ENCODE results near the gene SH3BP5L. TPM values are rescaled to one million over a fixed set of nuclear protein-coding genes. Genes with fewer than 3 reads are reported as not detected.

Gene SH3BP5L
- total and polyA plus RNA-seq, 2 of the 13 experiments (the other 11 are each of a cell fraction or from before 2014, with no cell fraction given): 10.3 to 14.9 TPM

GRCh38 chr1:248818505-248819374 lies 7.0 kb downstream of the SH3BP5L start (continued):
- TF ChIP-seq ZNF607 (CRISPR knock-in tag; IDR thresholded peaks at IDR 0.05; ENCODE audit: borderline replicate concordance) (no peak), ZNF672 (CRISPR knock-in tag; IDR thresholded peaks at IDR 0.05) (no peak), ZSCAN25 (CRISPR knock-in tag; IDR thresholded peaks at IDR 0.05) (no peak)

- no peaks in the 10 kb centered on the region for H3K9me3 ChIP-seq (ENCODE audit: low read length)
- H3K4me2 ChIP-seq (ENCODE audit: low read depth, low read length): no peak overlapping the region
- ChIA-PET POLR2A (no interaction called here), CTCF (ENCODE audit: low intra/inter-chr PET ratio, low total read pairs) (no interaction called here)
- H2AFZ ChIP-seq (ENCODE audit: low read length): no peak overlapping the region
- no peaks in the 10 kb centered on the region for H3K27me3 ChIP-seq (ENCODE audit: control insufficient read depth in 1 of 2, insufficient read depth in 2 of 2, low read length in 2 of 2)
- no TSS peak for BruUV-seq (replicated peaks)
- H3K9ac ChIP-seq (ENCODE audit: insufficient read depth, low read depth, low read length): no peak overlapping the region
- intact Hi-C loops (cut with micrococcal nuclease; ENCODE audit: unreplicated experiment) (no loop called here), in situ Hi-C loops (cut with HindIII; ENCODE audit: extremely low pct_ligation_motif_present, low pct_unique_long_range_greater_than_20kb) (loop anchor here (5.0 kb wide), 1 partner anchor 60 kb away; the partner anchor contains the start of gene LYPD8)
- DNase-seq (ENCODE audit: low spot score) (no peak), FAIRE-seq (no peak), ATAC-seq (no peak)
- H3K36me3 ChIP-seq (replicated peaks in 1 of 2; ENCODE audit: control insufficient read depth in 1 of 2, insufficient read depth in 2 of 2, low read length in 2 of 2): peaks cover 19 to 72% of the 10 kb centered on the region in 2 experiments
- WGBS (ENCODE audit: low lambda C conversion rate): 88% methylated on average over 3 of the region's 6 CpGs
- H3K4me1 ChIP-seq (ENCODE audit: insufficient read depth, low read length): peaks cover 21% of the 10 kb centered on the region
- H3K79me2 ChIP-seq (ENCODE audit: insufficient read depth, low read length): peaks cover 10% of the 10 kb centered on the region
- no peak overlapping the region for H3K4me3 ChIP-seq (replicated peaks in 1 of 3; ENCODE audit: insufficient read depth in 1 of 3, low read depth in 2 of 3, low read length in 3 of 3)
- no peaks in the 10 kb centered on the region for H4K20me1 ChIP-seq (ENCODE audit: insufficient read depth, low read length)
- H3K27ac ChIP-seq (ENCODE audit: extremely low read length, insufficient read depth, low read length): no peak overlapping the region
- no peak for TF ChIP-seq PRMT3 (CRISPR knock-in tag; IDR thresholded peaks at IDR 0.05; ENCODE audit: borderline replicate concordance, low read depth)
- no peak for TF ChIP-seq JDP2 (CRISPR knock-in tag; IDR thresholded peaks at IDR 0.05; ENCODE audit: borderline replicate concordance)
- TF ChIP-seq ZSCAN5A (CRISPR knock-in tag; IDR thresholded peaks at IDR 0.05; ENCODE audit: borderline replicate concordance): no peak
- no peak for TF ChIP-seq NR1H2 (CRISPR knock-in tag; IDR thresholded peaks at IDR 0.05; ENCODE audit: borderline replicate concordance, low read depth)
- no peak for TF ChIP-seq HNF4G (IDR thresholded peaks at IDR 0.05; ENCODE audit: borderline replicate concordance, low read depth, low read length)
- no peak for TF ChIP-seq HNF4G (CRISPR knock-in tag; IDR thresholded peaks at IDR 0.05; ENCODE audit: borderline replicate concordance, low read depth)
- no peak for TF ChIP-seq ZNF143 (CRISPR knock-in tag; IDR thresholded peaks at IDR 0.05)
- TF ChIP-seq ZNF646 (CRISPR knock-in tag; IDR thresholded peaks at IDR 0.05): no peak
- TF ChIP-seq ZNF280B (CRISPR knock-in tag; IDR thresholded peaks at IDR 0.05; ENCODE audit: borderline replicate concordance): no peak
Observed at GRCh38 chr1:248817065-248817464, 8.7 kb downstream of the SH3BP5L start.
